ENCODE results near the gene SH3PXD2A. TPM values are rescaled to one million over a fixed set of nuclear protein-coding genes. Genes with fewer than 3 reads are reported as not detected.
"Not testable (repeated sequence)": the region's sequence is repeated elsewhere in the genome, so short reads cannot be mapped to it uniquely, and the experiment has no call there.

Gene SH3PXD2A
- polyA plus RNA-seq, 4 donors, result 29.3 to 31.7 (median 30.5) TPM

DNA sequence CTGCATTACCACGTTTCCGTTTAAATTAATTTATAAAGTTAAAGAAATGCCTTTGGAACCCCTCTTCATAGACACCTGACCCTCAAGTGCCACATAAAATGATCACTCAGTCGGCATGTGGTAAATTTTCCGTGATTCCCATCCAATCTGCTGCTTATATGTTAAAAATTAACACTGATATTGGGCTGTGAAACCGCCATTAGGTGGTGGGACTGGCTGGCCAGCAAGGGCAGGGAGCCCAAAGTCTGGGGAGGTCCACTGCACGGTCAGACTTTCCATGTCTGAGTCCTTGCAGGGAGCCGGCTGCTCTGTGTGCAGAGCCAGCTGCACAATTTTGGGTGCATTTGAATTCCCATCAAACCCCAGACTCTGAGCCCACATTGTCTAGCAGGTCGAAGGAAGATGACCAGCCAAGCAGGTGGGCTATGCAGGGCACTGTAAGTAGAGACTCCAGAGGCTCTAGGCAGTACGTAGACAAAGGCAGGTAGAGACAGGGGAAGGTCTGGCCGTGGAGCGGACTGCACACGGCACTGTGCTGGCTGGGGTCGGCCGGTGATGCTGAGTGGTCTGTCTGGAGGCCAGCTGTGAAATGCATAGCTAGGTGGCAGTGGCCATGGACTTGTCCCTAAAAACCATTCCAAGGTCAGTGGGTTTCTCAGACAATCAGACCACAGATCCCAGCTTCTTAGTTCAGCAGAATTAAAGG lies 122.9 kb downstream of the SH3PXD2A start:
- DNase-seq (ENCODE audit: low read depth in 4 of 4, low spot score in 3 of 4), result no peak

DNA sequence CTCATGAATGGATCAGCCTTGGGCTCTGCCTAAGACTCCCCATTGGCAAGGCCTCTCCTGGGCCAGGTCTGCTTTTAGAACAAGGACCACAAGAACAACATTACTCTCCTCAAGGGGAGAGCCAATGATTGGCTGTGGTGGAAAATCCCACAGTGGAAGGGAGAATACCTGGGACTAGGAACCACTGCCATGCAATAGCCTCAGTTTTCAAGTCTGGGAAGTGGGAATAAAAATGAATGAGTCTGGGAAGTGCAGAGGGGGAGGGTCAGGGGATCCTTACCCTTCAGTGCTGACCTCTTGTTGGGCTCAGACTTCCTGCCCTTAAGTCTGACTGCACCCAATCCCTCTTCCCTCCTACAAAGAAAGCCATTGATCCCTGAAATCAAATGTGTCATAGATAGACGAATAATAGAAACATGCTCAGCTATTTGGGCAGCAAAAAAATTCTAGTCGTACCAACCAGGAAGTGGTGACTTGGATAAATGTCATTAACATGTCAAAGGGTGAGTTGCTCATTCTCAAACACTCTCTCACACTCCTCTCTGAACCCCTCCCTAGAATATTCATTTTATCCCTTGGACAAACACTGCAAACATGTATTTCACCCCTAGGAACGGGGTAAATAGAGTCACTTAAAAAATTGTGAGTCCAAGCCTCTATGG lies 123.6 kb downstream of the SH3PXD2A start:
- DNase-seq (ENCODE audit: low read depth in 4 of 4, low spot score in 3 of 4), result no peak

DNA sequence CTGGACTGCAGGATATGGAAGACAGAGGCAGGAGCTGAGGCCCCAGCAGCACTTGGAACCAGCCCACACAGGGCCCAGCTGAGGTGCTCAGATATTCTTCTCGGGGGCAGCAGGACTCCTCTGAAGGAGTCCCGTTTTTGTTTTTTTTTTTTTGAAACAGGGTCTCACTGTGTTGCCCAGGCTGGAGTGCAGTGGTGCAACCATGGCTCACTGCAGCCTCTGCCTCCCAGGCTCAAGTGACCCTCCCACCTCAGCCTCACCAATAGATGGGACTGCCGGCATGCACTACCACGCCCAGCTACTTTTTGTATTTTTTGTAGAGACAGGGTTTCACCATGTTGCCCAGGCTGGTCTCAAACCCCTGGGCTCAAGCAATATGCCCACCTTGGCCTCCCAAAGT lies 124.3 kb downstream of the SH3PXD2A start:
- not testable (repeated sequence) for DNase-seq (ENCODE audit: low read depth in 4 of 4, low spot score in 3 of 4)

- DNase-seq (ENCODE audit: low read depth in 4 of 4, low spot score in 3 of 4), result no peak
Measured at GRCh38 chr10:103729851-103730250, 125.5 kb downstream of the SH3PXD2A start.

- no peak for DNase-seq (ENCODE audit: low read depth in 4 of 4, low spot score in 3 of 4)
Measured at GRCh38 chr10:103727991-103728689, 127.2 kb downstream of the SH3PXD2A start.

DNA sequence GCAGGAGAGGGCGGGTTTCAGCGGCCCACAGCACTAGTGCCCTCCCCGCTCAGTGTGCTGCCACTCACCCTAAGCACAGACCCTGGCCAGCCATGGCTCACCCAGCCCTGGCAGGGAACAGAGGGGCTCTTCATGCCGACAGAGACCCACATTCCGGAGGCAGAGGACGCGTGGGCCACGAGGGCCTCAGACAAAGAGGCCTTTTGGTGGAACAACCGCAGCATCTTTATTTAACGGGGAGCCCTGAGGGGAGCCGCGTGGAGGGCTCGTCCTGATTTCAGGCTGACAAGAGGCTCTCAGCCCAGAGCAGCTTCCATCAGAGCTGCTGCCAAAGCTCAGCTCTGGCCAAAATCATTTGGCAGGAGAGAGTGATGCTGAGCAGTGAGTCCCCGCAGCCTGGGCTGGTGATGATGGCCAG lies 127.8 kb downstream of the SH3PXD2A start:
- no peak for DNase-seq (ENCODE audit: low read depth in 4 of 4, low spot score in 3 of 4)

- no peak for DNase-seq (ENCODE audit: low read depth in 4 of 4, low spot score in 3 of 4)
Measured at GRCh38 chr10:103726637-103727036, 128.7 kb downstream of the SH3PXD2A start.

GRCh38 chr10:103725242-103725641 lies 130.1 kb downstream of the SH3PXD2A start:
- DNase-seq (ENCODE audit: low read depth in 4 of 4, low spot score in 3 of 4), result no peak

GRCh38 chr10:103724771-103725170 lies 130.6 kb downstream of the SH3PXD2A start:
- DNase-seq (ENCODE audit: low read depth in 4 of 4, low spot score in 3 of 4), result no peak

DNA sequence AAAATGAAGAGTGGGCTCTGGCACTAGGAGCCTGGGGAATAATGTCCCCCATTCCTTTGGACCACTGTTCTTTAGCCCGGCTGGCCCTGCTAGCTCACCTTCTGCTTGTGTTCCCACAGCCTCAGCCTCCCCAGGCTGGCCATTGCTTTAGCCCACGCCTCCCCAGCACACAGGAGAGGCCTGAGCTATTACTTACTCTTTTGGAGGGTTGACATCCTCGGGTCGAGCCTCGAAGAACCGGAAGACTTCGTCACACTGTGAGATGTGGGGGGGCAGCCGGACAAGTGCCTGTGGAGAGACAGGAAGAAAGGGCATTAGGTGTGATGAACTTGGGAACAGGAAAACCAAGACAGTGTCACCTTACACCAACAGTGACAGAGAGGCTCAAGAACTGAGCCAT lies 131.3 kb downstream of the SH3PXD2A start:
- no peak for DNase-seq (ENCODE audit: low read depth in 4 of 4, low spot score in 3 of 4)

DNA sequence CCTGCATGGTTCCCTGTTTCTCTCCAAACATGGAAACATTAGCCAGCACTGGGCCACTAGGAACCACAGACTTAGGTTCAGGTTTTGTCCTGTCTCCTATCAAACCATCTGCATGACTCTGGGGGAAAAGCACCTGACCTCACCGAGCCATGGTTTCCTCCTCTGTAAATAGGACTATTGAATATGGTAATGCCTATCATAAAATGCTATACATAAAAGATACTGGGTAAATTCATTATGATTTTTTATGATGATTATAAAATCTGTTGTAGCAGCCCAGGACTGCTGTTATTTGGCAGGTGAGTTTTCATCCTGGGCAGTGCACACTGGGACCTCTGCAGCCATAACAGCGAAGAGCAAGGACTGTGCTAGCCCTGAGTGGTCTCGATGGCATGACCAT lies 131.8 kb downstream of the SH3PXD2A start:
- DNase-seq (ENCODE audit: low read depth in 4 of 4, low spot score in 3 of 4), result no peak

- no peak for DNase-seq (ENCODE audit: low read depth in 4 of 4, low spot score in 3 of 4)
Measured at GRCh38 chr10:103722632-103723031, 132.7 kb downstream of the SH3PXD2A start.

DNA sequence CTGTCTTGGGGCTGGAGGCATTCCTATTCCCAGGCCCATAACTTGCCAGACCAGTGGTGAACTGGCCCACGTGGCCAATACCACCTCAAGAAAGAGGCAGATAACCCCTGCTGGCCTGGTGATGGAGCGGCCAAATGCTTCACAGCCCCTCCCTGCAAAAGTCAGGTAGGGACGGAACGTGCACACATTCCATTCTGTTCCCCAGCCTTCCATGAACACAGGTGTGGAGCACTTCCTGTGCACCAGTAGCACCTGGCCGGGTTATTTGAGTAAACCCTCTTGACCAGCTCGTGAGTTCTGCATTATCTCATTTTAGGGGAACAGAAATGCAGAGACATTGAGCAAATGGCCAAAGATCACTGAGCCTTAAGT lies 134.4 kb downstream of the SH3PXD2A start:
- DNase-seq (ENCODE audit: low read depth in 4 of 4, low spot score in 3 of 4), result no peak

- DNase-seq (ENCODE audit: low read depth in 4 of 4, low spot score in 3 of 4), result no peak
Measured at GRCh38 chr10:103720328-103720963, 134.9 kb downstream of the SH3PXD2A start.

- no peak for DNase-seq (ENCODE audit: low read depth in 4 of 4, low spot score in 3 of 4)
Measured at GRCh38 chr10:103719036-103719435, 136.3 kb downstream of the SH3PXD2A start.

GRCh38 chr10:103718247-103718620 lies 137.1 kb downstream of the SH3PXD2A start:
- no peak for DNase-seq (ENCODE audit: low read depth in 4 of 4, low spot score in 3 of 4)

DNA sequence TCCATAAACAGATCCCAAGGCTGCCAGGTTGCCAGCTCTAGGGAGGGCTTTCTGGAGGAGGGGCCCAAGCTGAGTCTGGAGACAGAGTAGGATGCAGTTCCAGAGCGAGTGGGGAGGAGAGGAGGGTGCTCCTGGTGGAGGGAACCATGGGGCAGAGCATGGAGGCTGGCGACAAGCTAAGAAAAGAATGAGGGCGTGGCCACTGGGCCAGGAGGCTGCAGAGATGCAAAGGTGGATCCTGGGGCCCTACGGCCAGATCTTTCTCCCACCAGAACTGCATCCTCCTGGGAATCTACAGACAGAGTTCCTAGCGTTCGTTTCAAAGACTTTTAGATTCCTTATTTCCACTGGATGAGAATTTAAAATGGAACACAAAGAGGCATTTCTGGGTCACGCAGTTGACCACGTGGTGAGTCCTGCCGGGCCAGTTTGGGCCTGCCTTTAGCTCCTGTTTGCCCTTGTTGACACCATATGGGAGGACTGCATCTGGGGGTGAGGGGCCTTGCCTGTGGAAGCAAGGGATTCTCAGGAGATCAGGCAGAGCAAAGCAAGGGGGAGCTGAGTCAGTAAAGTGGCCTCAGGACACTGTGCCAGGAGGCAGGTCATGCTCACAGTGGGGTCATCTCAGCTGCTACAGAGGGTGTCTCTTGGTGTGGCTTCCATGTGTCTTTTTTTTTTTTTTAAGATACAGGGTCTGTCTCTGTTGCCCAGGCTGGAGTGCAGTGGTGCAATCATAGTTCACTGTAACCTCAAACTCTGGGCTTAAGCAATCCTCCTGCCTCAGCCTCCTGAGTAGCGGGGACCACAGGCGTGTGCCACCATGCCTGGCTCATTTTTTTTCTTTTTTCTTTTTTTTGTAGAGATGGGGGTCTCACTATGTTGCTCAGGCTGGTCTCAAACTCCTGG lies 137.8 kb downstream of the SH3PXD2A start:
- no peak for DNase-seq (ENCODE audit: low read depth in 4 of 4, low spot score in 3 of 4)

DNA sequence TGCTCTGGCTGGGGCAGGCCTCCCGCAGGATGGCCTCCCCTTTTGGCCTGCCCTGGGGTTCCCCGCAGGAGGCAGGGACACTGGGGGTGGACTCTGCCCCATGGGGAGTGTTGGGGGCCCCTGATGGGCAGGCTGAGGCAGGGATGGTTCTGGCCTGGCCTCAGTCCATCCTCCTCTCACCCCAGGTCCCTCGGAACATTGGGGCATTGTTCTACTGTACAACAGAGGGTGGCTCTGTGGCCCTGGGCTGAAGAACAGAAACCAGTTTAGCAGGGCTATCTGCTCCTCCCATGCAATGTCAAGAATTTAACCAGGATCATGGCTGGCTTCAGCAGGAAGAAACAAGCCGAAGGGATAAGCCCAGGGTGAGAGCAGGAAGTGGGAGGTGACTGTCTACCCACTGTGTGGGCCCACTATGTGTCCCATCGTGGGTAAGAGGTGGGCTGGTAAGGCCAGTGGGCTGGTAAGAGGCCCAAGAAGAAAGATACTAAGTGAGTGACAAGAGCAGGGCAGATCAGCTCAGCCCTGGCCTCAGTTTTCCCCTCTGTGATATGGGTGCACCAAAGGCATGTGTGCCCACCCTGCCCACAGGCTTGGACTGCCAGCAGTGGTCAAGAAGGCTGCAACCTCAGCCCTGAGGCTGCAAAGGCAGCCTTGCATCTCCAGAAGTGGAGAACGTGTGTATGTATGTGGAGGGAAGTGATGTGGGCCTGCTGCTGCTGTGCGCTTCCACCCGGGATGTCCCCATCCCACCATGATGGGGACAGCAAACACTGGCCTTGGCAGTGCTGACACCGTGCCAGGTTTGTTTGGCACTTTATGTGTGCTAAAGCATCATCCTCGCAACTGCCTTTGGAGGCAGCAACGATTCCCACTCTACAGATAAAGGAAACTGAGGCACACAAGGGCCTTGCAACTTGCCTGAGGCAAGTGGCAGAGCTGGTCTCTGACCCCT lies 138.9 kb downstream of the SH3PXD2A start:
- DNase-seq (ENCODE audit: low read depth in 4 of 4, low spot score in 3 of 4), result no peak

DNA sequence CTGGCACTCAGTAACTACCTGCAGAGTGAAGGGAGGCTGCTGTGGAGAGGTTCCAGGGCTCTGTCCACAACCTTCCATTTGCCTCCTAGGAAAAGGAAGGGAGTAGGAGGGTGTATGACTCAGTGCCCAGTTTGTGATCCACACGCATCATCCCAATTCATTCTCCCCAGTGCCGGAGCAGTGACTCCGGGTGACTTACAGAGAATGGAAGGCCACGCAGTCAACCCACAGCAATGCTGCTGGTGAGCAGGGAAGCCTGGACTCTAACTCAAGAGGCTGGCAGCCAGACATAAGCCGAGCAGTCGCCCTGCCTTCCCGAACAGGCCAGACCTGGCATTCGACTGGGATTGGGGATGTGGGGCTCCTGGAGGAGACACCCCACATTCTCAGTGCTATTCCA lies 139.9 kb downstream of the SH3PXD2A start:
- no peak for DNase-seq (ENCODE audit: low read depth in 4 of 4, low spot score in 3 of 4)

Measured in right renal pelvis (tissue), 4 donors.